ENCODE data around the gene GLP2R.

GRCh38 chr17:9926150-9926804 lies 100.6 kb downstream of the GLP2R start:
- no peak for TF ChIP-seq CTCF (conservative IDR thresholded peaks at IDR 0.05)
- no peak for TF ChIP-seq ZFX (IDR thresholded peaks at IDR 0.05)

All from C4-2B (cell line).